ENCODE measurements around the gene RPA4.
"Not testable (repeated sequence)": the region's sequence is repeated elsewhere in the genome, so short reads cannot be mapped to it uniquely, and the experiment has no call there.

Gene RPA4
- total RNA-seq: 0.30 to 0.39 reads per million in 2 experiments

- DNase-seq (ENCODE audit: low read depth): no peak
Measured at GRCh38 chrX:96883608-96884007, at the start of gene RPA4. Gene RPA4, plus strand, starts transcription at chrX:96883908. Its CDS starts 403 bp downstream, at chrX:96884311.

GRCh38 chrX:96834137-96834536 is 49.6 kb upstream of the RPA4 start:
- DNase-seq (ENCODE audit: low read depth): no peak

GRCh38 chrX:96835660-96836289 is 47.9 kb upstream of the RPA4 start:
- DNase-seq (ENCODE audit: low read depth): no peak

GRCh38 chrX:96837808-96838207 is 45.9 kb upstream of the RPA4 start:
- no peak for DNase-seq (ENCODE audit: low read depth)

- no peak for DNase-seq (ENCODE audit: low read depth)
Measured at GRCh38 chrX:96838537-96838936, 45.2 kb upstream of the RPA4 start.

GRCh38 chrX:96841325-96841724 is 42.4 kb upstream of the RPA4 start:
- DNase-seq (ENCODE audit: low read depth): no peak

- not testable (repeated sequence) for DNase-seq (ENCODE audit: low read depth)
Measured at GRCh38 chrX:96841866-96842265, 41.8 kb upstream of the RPA4 start.

- no peak for DNase-seq (ENCODE audit: low read depth)
Measured at GRCh38 chrX:96843566-96843965, 40.1 kb upstream of the RPA4 start.

- DNase-seq (ENCODE audit: low read depth): no peak
Measured at GRCh38 chrX:96846841-96847240, 36.9 kb upstream of the RPA4 start.

- not testable (repeated sequence) for DNase-seq (ENCODE audit: low read depth)
Measured at GRCh38 chrX:96859422-96859821, 24.3 kb upstream of the RPA4 start.

- DNase-seq (ENCODE audit: low read depth): no peak
Measured at GRCh38 chrX:96861218-96861617, 22.5 kb upstream of the RPA4 start.

- no peak for DNase-seq (ENCODE audit: low read depth)
Measured at GRCh38 chrX:96861661-96862060, 22.0 kb upstream of the RPA4 start.

GRCh38 chrX:96884027-96884426 is 319 bp downstream of the RPA4 start:
- DNase-seq (ENCODE audit: low read depth): no peak

GRCh38 chrX:96889726-96890125 is 6.0 kb downstream of the RPA4 start:
- DNase-seq (ENCODE audit: low read depth): no peak

- no peak for DNase-seq (ENCODE audit: low read depth)
Measured at GRCh38 chrX:96906741-96907140, 23.0 kb downstream of the RPA4 start.

GRCh38 chrX:96907516-96908272 is 24.0 kb downstream of the RPA4 start:
- no peak for DNase-seq (ENCODE audit: low read depth)

- DNase-seq (ENCODE audit: low read depth): no peak
Measured at GRCh38 chrX:96909291-96909690, 25.6 kb downstream of the RPA4 start.

GRCh38 chrX:96918864-96919263 is 35.2 kb downstream of the RPA4 start:
- DNase-seq (ENCODE audit: low read depth): no peak

GRCh38 chrX:96919672-96920071 is 36.0 kb downstream of the RPA4 start:
- DNase-seq (ENCODE audit: low read depth): no peak

- DNase-seq (ENCODE audit: low read depth): no peak
Measured at GRCh38 chrX:96924581-96924980, 40.9 kb downstream of the RPA4 start.

GRCh38 chrX:96929036-96929435 is 45.3 kb downstream of the RPA4 start:
- no peak for DNase-seq (ENCODE audit: low read depth)

Measured in T follicular helper cell (primary cell).